ENCODE results near the gene NELL1. TPM values are rescaled to one million over a fixed set of nuclear protein-coding genes. Genes with fewer than 3 reads are reported as not detected.

Gene NELL1
- total and polyA plus RNA-seq, 10 donors: 0.20 TPM; not detected in 9

GRCh38 chr11:21511835-21512440 is 842.6 kb downstream of the NELL1 start:
- DNase-seq: no peak
- WGBS, 5 donors: 30 to 53% (median 42%) methylated on average over 2 of the region's 2 CpGs
- no peaks in the 10 kb centered on the region for H3K27me3 ChIP-seq (replicated peaks in 1 of 7)
- no peaks in the 10 kb centered on the region for H3K9me3 ChIP-seq
- no peaks in the 10 kb centered on the region for H3K4me1 ChIP-seq
- intact Hi-C loops (cut with DNase I; ENCODE audit: low total_unique reads): no loop called here
- H3K4me3 ChIP-seq: no peak overlapping the region
- H3K27ac ChIP-seq: no peak overlapping the region
- TF ChIP-seq POLR2AphosphoS5 (IDR thresholded peaks at IDR 0.05): no peak
- TF ChIP-seq POLR2A (IDR thresholded peaks at IDR 0.05): no peak
- peak in 7 of 11 experiments; percentile 11 to 59 (median 44) for TF ChIP-seq CTCF (IDR thresholded peaks at IDR 0.05 in 8 of 11, conservative IDR thresholded peaks at IDR 0.05 in 3 of 11)
- no peaks in the 10 kb centered on the region for H3K36me3 ChIP-seq

- DNase-seq: no peak
- no peaks in the 10 kb centered on the region for H3K27me3 ChIP-seq (replicated peaks in 1 of 7)
- WGBS, 5 donors: 63 to 72% (median 66%) methylated on average over 3 of the region's 3 CpGs
Measured at GRCh38 chr11:21514316-21514715, 844.9 kb downstream of the NELL1 start.

GRCh38 chr11:21520244-21520643 is 850.9 kb downstream of the NELL1 start:
- Histone ChIP-seq H3K9me3 (no peaks in the 10 kb centered on the region), H3K4me1 (no peaks in the 10 kb centered on the region), H3K36me3 (no peaks in the 10 kb centered on the region), H3K27me3 (replicated peaks in 1 of 7) (no peaks in the 10 kb centered on the region), H3K27ac (no peak overlapping the region), H3K4me3 (no peak overlapping the region)
- 76 to 90% (median 83%) methylated on average over 1 of the region's 1 CpG for WGBS, 5 donors
- DNase-seq: no peak
- TF ChIP-seq CTCF (IDR thresholded peaks at IDR 0.05 in 8 of 11, conservative IDR thresholded peaks at IDR 0.05 in 3 of 11) (no peak), POLR2AphosphoS5 (IDR thresholded peaks at IDR 0.05) (no peak), POLR2A (IDR thresholded peaks at IDR 0.05) (no peak)
- intact Hi-C loops (cut with DNase I; ENCODE audit: low total_unique reads): no loop called here

More at GRCh38 chr11:21514316-21514715, 844.9 kb downstream of the NELL1 start:
- TF ChIP-seq POLR2AphosphoS5 (IDR thresholded peaks at IDR 0.05) (no peak), CTCF (IDR thresholded peaks at IDR 0.05 in 8 of 11, conservative IDR thresholded peaks at IDR 0.05 in 3 of 11) (no peak), POLR2A (IDR thresholded peaks at IDR 0.05) (no peak)
- Histone ChIP-seq H3K4me1 (no peaks in the 10 kb centered on the region), H3K9me3 (no peaks in the 10 kb centered on the region), H3K4me3 (no peak overlapping the region), H3K36me3 (no peaks in the 10 kb centered on the region), H3K27ac (no peak overlapping the region)
- intact Hi-C loops (cut with DNase I; ENCODE audit: low total_unique reads): no loop called here

- intact Hi-C loops (cut with DNase I; ENCODE audit: low total_unique reads): no loop called here
- WGBS, 5 donors: 38 to 69% (median 52%) methylated on average over 1 of the region's 1 CpG
- Histone ChIP-seq H3K4me1 (no peaks in the 10 kb centered on the region), H3K36me3 (no peaks in the 10 kb centered on the region), H3K27ac (no peak overlapping the region), H3K4me3 (no peak overlapping the region), H3K9me3 (no peaks in the 10 kb centered on the region), H3K27me3 (replicated peaks in 1 of 7) (no peaks in the 10 kb centered on the region)
- DNase-seq: no peak
- no peak for TF ChIP-seq POLR2A (IDR thresholded peaks at IDR 0.05)
- no peak for TF ChIP-seq POLR2AphosphoS5 (IDR thresholded peaks at IDR 0.05)
Measured at GRCh38 chr11:21529187-21529586, 859.8 kb downstream of the NELL1 start.

All from spleen (tissue), 11 donors.